GM21576 (cell line): ENCODE results near the gene MCF2L2.

Experiments
- ATAC-seq: cut with Tn5 transposase; IDR thresholded peaks from one replicate; pipeline ENCODE4 v1.9.1; 2021; ENCODE audit warnings: mild to moderate bottlenecking, moderate library complexity; ENCODE audit not compliant: unreplicated experiment

MCF2L2 gene

DNA sequence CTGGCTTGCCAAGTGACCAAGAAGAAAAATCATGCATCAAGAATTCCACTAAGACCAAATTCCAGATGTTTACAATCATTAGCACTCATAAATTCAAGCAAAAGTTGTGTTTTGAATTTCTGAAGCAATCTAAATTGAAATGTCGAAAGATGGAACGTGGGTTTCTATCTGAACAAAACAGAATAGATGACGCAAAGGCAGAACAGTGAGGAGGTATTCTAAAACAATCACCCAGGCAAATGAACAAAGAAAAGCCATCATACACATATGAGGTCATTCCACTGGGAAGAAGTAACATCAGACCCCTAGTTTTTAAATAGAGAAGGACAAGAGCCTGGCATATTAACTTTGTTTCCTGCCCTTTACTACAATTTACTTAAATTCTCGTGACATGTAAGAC lies 58.0 kb downstream of the MCF2L2 start:
- no peak for ATAC-seq

DNA sequence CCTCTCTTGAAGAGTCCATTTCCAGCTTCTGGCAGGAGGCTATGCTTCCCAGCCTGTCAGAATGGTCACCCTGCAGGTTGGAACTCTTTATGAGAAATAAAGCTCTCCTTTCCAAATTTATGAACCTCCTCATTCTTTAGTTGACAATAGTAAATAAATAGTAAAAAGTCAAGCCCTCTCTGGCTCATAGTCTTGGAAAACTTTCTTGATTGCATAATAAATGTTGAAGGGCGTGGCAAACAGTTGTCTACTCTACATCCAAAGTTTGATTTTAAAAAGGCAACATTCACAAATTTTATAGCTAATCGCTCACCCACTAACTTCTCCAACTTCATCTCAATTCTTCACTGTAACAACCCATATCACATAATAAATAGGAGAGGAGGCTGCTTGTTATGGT lies 58.8 kb downstream of the MCF2L2 start:
- ATAC-seq = no peak

DNA sequence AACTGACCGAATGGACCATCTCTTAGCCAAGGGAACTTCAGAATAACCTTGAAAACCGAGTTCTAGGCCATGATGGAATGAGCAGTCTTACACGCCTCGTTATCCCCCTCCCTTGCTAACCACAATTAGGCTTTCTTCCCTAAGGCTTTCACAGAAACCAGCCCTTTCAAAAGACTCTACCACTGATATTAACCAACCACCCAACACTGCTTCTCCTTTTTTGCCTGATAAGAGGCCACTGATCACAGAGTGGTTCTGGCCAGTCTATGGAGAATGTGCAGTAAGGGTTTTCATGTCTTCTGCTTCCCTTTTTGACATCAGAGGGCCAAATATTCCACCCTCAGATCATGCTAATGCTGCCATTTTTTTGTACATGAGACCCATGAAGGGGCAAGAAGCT lies 59.3 kb downstream of the MCF2L2 start:
- no peak for ATAC-seq

DNA sequence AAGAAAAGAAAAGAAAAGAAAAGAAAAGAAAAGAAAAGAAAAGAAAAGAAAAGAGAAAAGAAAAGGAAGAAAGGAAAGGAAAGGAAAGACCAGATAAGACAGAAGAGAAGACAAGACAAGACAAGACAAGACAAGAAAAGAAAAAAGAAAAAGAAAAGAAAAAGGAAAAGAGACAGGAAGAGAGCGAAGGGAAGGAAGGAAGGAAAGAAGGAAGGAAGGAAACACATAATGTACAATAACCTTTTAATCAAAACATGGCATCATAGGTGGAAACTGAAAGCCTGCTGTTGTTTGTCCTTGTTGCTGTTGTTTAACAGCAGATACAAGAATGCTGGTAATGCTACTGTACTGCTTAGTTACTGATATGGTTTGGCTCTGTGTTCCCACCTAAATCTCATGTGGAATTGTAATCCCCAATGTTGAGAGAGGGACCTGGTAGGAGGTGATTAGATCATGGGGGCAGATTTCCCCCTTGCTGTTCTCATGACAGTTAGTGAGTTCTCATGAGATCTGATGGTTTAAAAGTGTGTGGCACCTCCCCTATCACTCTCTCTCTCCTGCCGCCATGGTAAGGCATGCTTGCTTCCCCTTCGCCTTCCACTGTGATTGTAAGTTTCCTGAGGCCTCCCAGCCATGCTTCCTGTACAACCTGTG lies 67.3 kb downstream of the MCF2L2 start:
- ATAC-seq = no peak

DNA sequence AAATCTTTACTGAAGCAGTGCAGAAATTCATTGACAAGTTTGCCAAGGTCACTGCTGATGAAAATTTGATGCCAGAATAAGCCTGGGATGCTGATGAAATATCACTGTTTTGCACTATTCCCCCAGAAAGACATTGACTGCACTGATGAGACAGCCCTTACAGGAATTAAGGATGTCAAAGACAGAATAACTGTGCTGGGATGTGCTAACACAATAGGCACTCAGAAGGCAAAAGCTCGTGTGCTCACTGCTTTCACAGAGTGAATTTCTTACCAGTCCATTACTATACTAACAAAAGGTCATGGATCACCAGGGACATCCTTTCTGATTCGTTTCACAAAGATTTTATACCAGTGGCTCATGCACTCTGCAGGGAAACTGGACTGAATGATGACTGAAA lies 69.4 kb downstream of the MCF2L2 start:
- ATAC-seq = no peak

DNA sequence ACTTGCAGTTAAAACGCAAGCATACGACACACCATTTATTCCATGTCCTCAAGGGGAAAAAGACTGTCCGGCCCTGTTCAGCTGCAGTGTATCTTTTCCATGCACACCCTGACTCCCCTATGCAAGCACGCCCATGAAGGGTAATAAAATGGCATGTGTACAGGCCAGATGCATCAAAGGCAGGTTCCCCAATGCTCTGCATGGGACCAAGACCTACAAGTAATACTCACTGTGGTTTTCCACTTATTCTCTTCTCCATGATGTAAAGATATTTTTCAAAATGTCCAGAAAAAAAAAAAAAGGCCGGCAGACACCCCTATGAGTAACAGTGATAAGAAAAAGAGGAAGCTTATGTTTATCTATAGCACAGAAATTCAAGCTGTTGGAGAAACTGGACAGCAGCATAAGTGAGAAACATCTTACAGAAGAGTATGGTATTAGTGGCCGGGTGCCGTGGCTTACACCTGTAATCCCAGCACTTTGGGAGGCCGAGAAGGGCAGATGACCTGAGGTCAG lies 70.8 kb downstream of the MCF2L2 start:
- no peak for ATAC-seq

DNA sequence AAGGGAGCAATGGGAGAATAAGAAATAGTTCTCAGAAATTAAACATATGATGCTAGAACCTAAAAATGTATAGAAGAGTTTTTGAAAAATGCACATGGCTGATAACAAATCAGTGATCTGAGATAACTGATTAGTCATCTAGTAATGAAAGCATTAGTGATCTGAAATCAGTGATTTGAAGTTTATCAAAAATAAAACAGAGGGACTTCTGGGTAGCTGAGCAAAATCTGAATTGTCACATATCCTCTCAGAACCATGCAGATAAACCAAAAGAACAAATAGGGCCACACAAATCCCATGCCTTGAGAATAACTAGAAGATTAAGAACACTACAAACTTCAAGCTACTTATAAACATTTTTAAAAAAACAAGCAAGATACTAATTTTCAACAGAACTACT lies 71.5 kb downstream of the MCF2L2 start:
- no peak for ATAC-seq

DNA sequence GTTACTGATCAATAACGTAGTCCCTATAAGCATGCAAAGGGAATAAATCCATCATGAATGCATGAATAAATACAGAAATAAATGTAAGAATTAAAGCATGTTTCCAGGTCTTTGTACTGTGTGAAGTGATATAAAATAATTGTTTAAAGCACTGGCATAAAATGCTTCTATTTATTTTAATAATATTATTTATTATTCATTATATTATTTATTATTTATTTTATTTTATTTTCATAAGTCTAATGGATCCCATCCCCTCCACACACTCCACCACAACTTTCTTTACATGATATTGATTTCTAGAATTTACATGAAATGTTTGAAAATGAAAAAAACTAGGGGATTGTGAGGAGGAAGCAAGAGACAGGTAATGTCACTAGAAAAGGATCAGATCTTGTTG lies 73.5 kb downstream of the MCF2L2 start:
- no peak for ATAC-seq

DNA sequence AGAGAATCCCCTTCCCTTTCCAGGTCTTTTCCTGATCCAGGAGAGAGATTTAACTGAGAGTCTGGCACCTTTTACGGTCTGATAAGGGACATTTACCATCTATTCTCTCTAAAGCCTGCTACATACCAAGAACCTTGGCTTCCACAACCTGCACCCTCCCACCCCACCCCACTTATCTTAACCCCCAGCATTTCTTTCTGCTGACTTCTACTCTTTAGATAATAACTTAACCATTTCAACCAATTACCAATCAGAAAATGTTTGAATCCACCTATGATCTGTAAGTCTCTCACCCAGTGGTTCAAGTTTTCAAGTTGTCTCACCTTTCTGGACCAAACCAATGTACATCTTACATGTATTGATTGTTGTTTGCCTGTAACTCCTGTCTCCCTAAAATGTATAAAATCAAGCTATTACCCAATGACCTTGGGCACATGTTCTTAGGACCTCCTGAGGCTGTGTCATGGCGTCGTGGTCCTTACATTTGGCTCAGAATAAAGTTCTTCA lies 74.0 kb downstream of the MCF2L2 start:
- no peak for ATAC-seq

DNA sequence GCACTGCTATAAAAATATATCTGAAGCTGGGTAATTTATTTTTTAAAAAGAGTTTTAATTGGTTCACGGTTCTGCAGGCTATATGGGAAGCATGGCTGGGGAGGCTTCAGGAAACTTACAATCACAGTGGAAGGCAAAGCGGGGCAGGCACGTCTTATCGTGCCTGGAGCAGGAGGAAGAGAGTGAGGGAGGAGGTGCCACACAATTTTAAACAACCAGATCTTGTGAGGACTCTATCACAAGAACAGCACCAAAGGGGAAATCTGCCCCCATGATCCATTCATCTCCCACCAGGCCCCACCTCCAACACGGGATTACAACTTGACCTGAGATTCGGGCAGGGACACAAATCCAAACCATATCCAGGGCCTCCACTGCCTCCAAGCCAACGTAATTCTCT lies 75.0 kb downstream of the MCF2L2 start:
- ATAC-seq = no peak

DNA sequence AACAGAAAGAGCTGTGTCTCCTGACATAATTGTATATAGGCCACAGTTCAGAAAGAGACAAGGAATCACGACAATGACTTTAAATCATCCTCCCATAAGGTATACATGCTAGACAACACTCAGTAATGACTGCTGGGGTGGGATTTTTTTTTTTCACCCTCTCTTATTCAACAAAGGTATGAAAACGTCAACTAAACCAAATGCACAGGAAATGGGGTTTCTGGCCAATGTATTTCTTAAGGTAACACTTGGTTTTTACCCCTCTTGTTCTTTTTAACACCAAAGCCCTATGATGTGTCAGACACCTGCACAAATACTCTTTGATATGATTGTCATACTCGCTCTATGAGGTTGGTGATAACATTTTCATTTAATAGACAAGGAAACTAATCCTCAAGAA lies 78.3 kb downstream of the MCF2L2 start:
- no peak for ATAC-seq

DNA sequence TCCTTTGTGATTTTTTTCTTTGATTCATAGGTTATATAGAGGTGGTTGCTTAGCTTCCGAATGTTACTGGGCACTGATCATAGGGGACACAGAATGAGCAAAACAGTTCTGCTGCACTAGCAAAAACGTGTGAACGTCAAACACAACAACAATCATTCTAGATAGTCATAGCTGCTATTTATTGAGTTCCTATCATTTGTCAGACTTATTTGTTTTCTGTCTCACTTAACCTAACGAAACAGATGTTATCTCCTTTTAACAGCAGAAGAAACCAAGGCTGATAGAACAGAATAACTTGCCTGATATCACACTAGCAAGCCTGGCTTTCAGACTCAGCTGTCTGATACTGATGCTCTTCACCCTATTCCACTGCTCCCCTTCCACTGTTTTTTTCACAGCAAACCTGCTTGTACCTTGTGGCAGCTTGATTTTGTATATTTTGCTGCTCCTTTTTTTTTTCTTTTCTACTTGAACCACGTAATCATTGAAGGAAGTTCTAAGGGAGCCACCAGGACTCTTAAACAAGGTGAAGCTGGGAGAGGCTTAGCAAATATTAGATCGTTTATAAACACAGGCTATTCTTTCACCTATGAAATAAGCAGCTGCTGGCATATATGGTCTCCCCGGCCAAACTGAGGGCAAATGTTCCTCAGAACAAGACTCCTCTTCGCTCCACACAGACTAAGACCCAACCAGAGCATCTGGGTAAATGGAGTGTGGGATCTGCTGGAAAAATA lies 78.8 kb downstream of the MCF2L2 start:
- ATAC-seq = no peak

DNA sequence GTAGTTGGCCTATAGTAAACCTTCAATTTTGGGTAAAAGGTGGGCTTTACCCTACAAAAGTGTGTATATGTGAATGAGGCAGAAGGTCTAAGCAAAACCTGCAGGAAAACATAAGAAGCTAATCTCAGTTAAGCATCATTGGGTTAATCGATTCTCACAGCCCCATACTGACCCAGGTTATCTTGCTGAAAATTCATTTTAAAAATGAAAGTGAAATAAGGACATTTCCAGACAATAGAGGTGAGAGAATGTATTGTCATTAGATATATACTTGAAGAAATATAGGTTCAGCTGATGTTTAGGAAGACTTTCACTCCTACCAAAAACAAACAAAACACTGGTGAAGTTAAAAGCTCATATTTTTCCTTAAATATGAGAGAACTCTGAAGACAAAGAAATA lies 85.6 kb downstream of the MCF2L2 start:
- no peak for ATAC-seq

DNA sequence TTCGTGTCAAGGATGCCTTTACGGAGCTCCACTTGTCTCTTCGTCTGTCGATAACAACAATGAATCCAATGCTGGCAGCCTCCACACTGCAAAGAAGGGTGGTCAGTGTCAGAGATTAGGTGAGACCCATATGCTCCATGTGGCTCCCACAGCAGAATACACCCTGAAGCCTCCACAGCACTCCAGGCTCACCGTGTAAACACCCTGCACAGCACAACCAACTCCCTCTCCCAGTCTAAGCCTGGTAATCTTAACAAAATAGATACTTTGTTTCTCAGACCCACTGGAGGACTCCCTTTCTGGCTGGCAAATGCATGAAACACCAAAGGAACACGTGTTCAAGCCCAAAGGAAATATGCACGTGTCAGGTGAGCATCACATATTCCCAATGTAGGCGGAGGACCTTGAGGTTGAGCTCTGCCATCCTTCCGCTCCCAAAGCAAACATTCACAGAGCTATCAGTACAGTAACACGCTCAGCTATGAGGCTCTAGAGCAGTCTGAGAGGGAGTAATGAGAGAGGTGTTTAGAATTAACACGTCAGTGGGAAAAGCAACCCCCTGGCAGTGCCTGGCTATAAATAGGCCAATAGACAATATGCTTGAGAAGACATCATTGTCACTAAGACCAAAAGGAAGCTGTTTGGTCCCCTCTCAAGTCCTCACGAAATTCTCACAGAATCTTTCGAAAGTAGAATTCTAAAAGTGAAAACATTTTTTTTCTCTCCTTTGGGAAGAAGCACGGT lies 86.7 kb downstream of the MCF2L2 start:
- ATAC-seq = no peak

DNA sequence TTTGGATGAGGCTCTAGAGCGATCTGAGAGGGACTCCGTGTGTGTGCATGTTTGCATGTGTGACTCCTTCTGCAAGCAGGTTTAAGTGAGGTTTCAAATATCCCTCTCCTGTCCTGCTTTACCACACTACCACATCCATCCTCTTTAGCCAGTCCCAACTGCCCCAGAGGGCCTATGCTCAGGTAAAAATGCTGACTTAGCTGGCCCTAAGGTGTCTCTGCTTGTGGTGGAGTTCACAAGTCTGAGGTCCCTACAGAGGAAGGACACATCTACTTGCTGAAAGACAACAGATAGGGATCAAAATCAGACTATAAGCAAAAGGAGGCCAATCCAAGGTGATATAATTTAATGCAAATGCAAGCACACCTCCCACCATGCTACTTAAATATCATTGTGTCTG lies 88.2 kb downstream of the MCF2L2 start:
- ATAC-seq = no peak

DNA sequence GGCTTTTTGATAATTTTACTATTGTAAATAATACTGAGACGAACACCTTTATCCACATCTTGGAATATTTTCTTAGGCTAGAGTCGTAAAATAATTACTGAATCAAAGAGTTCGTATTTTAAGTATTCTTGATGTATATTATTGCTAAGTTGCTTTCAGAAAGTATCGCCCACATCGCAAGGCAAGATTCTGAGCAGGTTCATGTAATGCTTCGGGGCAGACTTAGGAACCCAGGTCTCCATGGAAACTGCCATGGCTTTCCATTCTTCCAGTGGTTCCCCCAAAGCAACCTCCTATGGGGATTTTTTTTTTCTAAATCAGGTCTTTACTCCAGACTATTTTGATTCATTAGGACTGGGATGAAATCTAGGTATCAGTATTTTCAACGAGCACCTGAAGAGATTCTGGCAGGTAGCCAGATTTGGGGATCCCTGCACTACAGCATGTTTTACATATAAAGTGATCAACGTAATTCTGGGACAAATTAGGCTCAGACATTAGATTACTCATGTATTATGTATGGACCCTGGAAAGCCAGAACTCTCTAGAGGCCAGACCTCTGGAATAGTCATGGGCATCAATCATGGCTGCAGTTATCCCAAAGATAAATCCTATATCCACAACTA lies 88.8 kb downstream of the MCF2L2 start:
- ATAC-seq = no peak

DNA sequence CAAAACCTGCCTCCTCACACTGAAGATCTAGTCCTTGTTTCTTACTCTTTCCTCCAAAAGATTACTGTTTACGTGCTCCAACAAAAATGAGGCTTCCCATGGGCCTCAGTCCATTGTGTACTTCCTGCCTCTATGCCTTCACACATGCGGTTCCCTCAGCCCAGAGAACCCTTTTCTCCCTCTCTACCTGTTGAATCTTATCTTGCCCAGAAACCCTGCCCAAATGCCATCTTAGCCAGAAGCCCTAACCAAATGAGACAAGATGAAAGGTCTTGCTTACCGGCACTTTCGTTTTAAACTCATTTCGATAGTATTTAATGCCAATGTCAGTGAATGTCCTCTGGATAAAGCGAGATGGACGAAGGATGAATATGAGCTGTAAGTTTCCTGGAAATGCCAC lies 89.9 kb downstream of the MCF2L2 start:
- ATAC-seq = no peak

DNA sequence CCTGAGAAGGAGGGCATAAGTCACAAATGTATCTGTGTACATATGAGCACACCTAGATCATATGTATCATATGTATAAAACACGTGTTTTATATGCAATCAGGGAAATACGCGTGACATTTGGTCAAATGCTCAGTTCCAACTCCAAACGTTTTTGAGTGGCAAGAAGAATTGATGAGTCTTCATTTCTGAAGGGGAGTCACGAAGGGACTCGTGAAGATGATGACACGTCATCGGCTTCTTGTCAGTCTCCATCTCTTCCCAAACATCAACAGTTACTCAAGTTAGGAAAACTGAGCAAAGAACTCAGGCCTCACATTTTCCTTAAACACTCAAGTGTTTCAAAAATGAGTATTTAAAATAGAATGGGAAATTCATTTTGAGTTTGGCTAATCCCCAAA lies 95.9 kb downstream of the MCF2L2 start:
- no peak for ATAC-seq

DNA sequence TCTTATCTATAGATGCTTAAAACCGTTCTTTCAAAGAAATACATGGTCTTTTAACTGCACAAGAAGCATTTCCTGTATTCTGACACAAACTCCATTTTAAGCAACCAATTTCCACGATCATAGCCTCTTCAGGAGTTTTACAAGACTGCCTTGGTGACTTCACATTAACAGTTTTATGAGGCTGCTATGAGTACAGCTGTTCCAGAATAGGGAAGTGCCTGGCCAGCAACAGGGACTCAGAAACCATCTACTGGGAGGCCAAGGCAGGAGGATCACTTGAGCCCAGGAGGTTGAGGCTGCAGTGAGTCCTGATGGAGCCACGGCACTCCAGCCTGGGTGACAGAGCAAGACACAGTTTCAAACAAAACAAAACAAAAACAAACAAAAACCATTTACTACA lies 96.9 kb downstream of the MCF2L2 start:
- ATAC-seq = no peak

DNA sequence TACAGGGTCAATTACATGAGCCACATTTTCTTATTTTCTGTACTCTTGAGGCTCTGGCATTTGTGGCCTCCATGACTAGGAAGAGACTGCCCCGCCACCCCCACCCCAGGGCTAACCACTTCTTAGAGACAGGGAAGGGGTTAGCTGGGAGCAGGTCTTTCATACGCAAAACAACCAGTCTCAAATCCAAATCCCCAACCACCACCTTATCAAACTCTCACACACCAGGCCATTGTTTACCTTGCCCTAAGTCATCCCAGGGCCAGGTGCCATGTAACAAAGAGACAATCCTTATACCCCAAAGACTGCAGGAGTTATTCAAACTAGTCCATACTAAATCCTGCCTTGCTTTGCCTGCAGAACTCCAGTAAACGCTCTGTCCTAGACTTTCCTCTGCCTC lies 97.5 kb downstream of the MCF2L2 start:
- ATAC-seq = no peak

DNA sequence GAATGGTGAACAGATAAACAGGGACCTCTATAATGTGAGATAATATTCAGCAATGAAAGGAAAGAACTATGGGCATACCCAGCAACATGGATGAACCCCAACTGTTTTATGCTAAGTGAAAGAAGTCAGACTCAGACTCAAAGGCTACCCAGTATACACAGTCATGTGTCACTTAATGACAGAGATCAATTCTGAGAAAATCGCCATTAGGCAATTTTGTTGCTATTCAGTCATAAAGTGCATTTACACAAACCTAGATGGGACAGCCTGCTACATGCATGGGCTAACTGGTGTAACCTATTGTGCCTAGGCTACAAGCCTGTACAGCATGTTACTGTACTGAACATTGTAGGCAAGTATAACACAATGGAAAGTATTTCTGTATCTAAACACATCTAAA lies 98.9 kb downstream of the MCF2L2 start:
- ATAC-seq = no peak
